SK-N-MC (cell line): Measurements from ENCODE around the gene QRFPR.

Source experiments
- EZH2 ChIP-seq: fragments of 200-600 bp; sonication (generic); IDR thresholded peaks from one replicate; pipeline ENCODE4 v1.6.1; 2017; ENCODE audit warnings: antibody characterized with exemption
- FOXP2 ChIP-seq: optimal IDR thresholded peaks from 2 replicates; pipeline ENCODE3; 2011; ENCODE audit warnings: mild to moderate bottlenecking, moderate library complexity; ENCODE audit not compliant: insufficient read depth; ENCODE audit errors: extremely low read length, control extremely low read depth
- POLR2AphosphoS5 ChIP-seq: IDR thresholded peaks from 2 replicates; pipeline ENCODE4 v1.6.1; 2012; ENCODE audit warnings: mild to moderate bottlenecking, low read depth, low read length, borderline replicate concordance

DNA sequence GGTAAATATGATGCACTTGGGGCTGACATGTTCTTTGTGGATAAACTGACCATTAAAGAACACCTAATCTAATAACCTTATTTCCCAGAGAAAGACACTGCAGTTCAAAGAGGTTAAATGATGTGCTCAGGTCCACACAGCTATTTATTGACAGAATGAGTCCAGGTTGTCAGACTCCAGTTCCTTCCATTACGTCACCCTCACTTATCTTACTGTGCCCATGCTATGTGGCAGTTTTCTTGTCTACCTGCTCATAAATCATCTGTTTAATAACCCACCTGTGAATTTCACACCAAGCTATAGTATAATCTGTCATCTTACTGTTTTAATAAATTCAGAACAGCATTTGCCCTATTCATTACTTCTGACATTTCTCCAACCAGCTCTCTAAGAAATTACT lies 36.7 kb downstream of the QRFPR start:
- TF ChIP-seq FOXP2 (no peak), EZH2 (no peak), POLR2AphosphoS5 (no peak)
